RWPE1 (cell line): ENCODE results near the gene TCTN2.

ENCODE experiments used
- CTCF ChIA-PET: fragments of 350-600 bp; sonication (Branson Sonifier 250); formaldehyde crosslinking; extraction: SDS; loops from one replicate; lab custom pipeline; 2021; lab: Yijun Ruan, JAX
- POLR2A ChIA-PET: fragments of 400-600 bp; formaldehyde crosslinking; extraction: SDS; loops from one replicate; lab custom pipeline; 2020; ENCODE audit warnings: antibody characterized with exemption; ENCODE audit not compliant: low non-redundant PET; lab: Yijun Ruan, JAX
- DNase-seq: peaks from one replicate; pipeline ENCODE4 v3.0.0; 2012; ENCODE audit warnings: low spot score
- H3K27ac ChIP-seq: fragments of 450-650 bp; 2 replicates; pipeline ENCODE4 v1.5.1; 2017
- TF ChIP-seq, protein P1 (sequence below): fragments of 450-650 bp; conservative IDR thresholded peaks from 2 replicates; pipeline ENCODE4 v1.5.1; 2017; ENCODE audit warnings: low read depth, mild to moderate bottlenecking

TCTN2 gene

DNA sequence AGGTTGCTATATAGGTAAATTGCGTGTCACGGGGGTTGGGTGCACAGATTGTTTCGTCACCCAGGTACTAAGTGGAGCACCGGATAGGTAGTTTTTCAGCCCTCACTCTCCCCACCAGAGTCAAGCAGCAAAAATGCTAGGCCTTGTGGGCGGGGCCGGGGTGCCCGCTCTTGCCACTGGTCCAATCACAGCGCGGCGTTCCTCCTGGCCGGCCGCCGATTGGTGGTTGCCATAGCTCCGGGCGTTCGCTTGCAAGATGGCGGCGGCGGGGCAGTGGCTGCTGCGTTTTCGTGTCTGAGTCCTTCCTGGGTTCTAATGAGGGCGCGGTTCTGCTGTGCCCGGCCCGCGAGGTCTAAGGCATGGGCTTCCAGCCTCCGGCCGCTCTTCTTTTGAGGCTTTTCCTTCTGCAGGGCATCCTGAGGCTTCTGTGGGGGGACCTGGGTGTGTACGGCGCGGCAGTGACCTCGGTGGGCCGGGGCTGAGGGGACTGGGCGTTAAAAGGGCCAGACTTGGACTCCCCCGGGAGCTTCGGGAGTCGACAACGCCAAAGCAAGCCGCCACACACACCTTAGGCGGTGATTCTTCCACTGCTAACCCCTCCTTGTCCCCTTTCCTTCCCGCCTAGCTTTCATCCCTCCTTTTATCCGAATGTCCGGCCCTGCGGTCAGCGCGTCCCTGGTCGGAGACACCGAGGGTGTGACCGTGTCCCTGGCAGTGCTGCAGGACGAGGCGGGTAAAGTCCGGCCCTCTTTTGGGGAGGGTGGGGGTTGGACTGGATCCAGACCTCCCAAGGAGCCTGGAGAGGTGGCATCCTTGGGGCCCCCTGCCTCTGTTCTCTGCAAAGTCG, at the start of gene TCTN2:
Gene TCTN2 (plus strand): TSS at position 232 of the 847 bp plus-strand sequence. CDS start 128 bp downstream, at position 360.
- TF ChIP-seq, protein P1, sequence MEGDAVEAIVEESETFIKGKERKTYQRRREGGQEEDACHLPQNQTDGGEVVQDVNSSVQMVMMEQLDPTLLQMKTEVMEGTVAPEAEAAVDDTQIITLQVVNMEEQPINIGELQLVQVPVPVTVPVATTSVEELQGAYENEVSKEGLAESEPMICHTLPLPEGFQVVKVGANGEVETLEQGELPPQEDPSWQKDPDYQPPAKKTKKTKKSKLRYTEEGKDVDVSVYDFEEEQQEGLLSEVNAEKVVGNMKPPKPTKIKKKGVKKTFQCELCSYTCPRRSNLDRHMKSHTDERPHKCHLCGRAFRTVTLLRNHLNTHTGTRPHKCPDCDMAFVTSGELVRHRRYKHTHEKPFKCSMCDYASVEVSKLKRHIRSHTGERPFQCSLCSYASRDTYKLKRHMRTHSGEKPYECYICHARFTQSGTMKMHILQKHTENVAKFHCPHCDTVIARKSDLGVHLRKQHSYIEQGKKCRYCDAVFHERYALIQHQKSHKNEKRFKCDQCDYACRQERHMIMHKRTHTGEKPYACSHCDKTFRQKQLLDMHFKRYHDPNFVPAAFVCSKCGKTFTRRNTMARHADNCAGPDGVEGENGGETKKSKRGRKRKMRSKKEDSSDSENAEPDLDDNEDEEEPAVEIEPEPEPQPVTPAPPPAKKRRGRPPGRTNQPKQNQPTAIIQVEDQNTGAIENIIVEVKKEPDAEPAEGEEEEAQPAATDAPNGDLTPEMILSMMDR: no peak
- ChIA-PET CTCF (no interaction called here), POLR2A (no interaction called here)
- peak; percentile 100 for DNase-seq
- peak within 1 kb of the TSS; percentile 66 for H3K27ac ChIP-seq

DNA sequence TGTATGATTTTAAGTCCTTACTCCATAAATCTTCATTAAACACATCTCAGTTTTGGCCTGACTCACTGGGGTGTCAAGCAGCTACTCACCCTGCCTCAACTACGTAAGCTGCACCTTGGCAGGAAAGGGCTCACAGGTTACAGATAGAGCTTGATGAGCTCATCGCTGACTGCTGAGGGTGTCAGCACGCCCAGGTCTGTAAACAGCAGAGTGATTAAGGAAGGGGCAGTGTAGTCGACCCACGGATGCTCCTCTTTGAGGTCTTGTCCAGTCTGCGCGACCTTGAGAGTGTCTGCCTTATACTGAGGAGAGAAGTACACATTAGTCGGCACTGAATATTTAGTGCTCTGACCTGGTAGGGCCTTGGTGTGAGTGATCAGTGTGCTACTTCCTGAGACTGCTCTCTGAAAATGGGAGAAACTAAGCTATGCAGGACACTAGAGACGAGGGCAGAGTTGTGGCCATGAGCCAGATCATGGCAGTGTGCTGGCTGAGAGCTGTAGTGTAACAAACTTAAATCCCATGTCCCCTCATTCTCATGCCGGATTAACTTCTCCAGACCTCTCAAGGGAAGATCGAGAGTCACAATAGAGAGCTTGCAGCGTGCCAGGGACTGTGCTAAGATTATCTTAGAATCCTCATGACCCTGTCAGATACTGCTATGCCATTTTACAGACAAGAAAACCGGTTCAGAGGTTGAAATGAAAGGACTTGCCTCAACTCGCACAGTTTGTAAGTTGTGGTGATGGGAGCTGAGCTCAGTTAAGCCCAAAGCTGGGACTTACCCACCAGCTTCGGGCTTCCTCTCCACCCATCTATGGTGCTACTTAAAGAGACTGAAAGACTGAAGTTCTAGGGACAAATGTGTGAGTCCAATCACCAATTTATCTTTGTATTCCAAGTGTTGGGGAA, 49.0 kb upstream of the TCTN2 start:
- CTCF ChIA-PET: interaction anchor here (0.5 to 1.0 kb wide), 3 partner anchors 17 to 39 kb away, joined by 3 to 5 read pairs (median 3); no protein-coding TSS in a partner anchor
- H3K27ac ChIP-seq: peak overlapping the region; percentile 35
- POLR2A ChIA-PET: interaction anchor here (0.6 kb wide), 1 partner anchor 13 kb away, joined by 3 read pairs; no protein-coding TSS in a partner anchor
- DNase-seq: peak; percentile 60
- TF ChIP-seq, protein P1: no peak

DNA sequence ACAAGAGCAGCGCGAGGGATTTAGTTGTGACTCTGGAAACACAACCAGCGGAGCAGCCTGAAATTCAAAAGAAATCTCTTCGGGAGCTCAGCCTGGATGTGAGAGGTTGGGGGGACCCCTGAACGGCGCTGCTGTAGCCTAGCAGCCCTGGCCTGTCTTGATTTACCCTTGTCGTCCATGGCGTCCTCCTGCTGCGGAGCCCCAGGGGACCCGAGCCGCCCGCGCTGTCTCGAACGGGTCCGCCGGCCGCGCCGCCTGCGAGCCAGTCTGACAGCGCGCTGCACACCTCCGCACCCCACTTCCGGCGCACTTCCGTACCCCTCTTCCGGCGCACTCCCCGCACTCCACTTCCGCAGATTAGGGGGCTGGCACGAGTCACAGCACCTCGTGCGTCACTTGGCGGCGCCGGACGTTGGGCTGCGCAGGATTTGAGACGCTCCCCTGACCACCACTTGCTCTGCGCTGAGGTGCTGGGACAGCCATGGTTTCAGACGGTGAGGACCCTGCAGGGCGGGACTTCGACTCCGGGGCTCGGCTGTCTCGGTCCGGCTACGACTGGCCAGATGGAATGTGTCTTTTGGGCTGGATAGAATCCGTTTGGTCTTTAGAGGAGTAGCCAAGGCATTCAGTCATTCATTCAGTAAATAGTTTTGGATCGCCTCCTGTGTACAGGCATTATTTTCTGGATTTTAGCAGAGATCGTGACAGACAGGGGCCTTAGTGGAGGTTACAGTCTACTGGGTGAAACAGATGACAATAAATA, 37.4 kb upstream of the TCTN2 start, which contains the start of the genes EIF2B1 and GTF2H3:
Gene EIF2B1 (minus strand): TSS at position 308 of the 763 bp plus-strand sequence. CDS start 129 bp downstream, at position 179.
Gene GTF2H3 (plus strand): TSS at position 451 of the 763 bp plus-strand sequence. CDS start 31 bp downstream, at position 482.
- TF ChIP-seq, protein P1: no peak
- peak; percentile 97 for DNase-seq
- ChIA-PET CTCF (no interaction called here), POLR2A (no interaction called here)
- H3K27ac ChIP-seq: peak within 1 kb of the TSS; percentile 66

DNA sequence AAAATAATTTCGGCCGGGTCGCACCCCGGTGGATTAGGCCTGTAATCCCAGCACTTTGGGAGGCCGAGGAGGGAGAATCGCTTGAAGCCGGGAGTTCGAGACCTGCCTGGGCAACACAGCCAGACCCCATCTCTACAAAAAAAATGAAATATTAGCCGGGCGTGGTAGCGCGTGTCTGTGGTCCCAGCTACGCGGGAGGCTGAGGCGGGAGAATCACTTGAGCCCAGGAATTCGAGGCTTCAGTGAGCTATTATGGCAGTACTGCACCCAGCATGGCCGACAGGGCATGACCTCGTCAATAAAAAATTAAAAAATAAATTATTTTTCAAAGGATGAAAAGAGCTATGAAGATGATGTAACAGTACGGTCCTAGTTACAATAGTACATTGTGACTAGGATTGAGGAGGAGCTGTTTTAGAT, 36.8 kb upstream of the TCTN2 start:
- no peak for DNase-seq
- ChIA-PET POLR2A (interaction anchor here (0.6 to 0.8 kb wide), 3 partner anchors 12 to 118 kb away, joined by 3 to 4 read pairs (median 3); no protein-coding TSS in a partner anchor), CTCF (no interaction called here)
- TF ChIP-seq, protein P1: no peak
- peak overlapping the region; percentile 66 for H3K27ac ChIP-seq

DNA sequence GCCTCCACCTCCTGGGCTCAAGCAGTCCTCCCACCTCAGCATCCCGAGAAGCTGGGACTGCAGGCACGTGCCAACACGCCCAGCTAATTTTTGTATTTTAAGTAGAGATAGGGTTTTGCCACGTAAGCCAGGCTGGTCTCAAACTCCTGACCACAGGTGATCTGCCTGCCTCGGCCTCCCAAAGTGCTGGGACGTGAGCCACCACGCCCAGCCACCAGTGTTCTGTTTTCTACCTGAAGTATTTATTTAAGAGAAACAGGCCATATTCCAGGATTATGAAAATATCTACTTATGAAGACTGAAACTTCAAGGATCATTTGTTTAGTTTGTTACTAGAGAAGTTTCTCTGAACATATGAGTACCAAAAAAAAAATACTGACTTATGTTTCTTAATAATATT, 27.0 kb upstream of the TCTN2 start:
- no peak overlapping the region for H3K27ac ChIP-seq
- DNase-seq: no peak
- ChIA-PET POLR2A (no interaction called here), CTCF (no interaction called here)
- TF ChIP-seq, protein P1: no peak
